HG03159 (cell line): ENCODE data around the gene CCDC90B.

Experiments used
- ATAC-seq: cut with Tn5 transposase; IDR thresholded peaks from one replicate; pipeline ENCODE4 v1.9.1; 2021; ENCODE audit warnings: mild to moderate bottlenecking, moderate library complexity; ENCODE audit not compliant: unreplicated experiment

CCDC90B gene

GRCh38 chr11:83241291-83241946 is 44.7 kb downstream of the CCDC90B start:
- ATAC-seq: no peak

GRCh38 chr11:83238111-83238510 is 48.1 kb downstream of the CCDC90B start:
- no peak for ATAC-seq

- no peak for ATAC-seq
Observed at GRCh38 chr11:83235825-83236224, 50.3 kb downstream of the CCDC90B start.

GRCh38 chr11:83223457-83223856 is 62.7 kb downstream of the CCDC90B start:
- ATAC-seq: no peak

- no peak for ATAC-seq
Observed at GRCh38 chr11:83222499-83222898, 63.7 kb downstream of the CCDC90B start.

GRCh38 chr11:83221694-83222093 is 64.5 kb downstream of the CCDC90B start:
- no peak for ATAC-seq

- ATAC-seq: no peak
Observed at GRCh38 chr11:83220260-83220659, 65.9 kb downstream of the CCDC90B start.

GRCh38 chr11:83219095-83219494 is 67.1 kb downstream of the CCDC90B start:
- ATAC-seq: no peak
